AG09309 (cell line): ENCODE data around the gene GPR160.

Experiments
- DNase-seq: peaks from one replicate; pipeline ENCODE4 v3.0.0-alpha.2; 2010; ENCODE audit warnings: low read depth
- H3K4me3 ChIP-seq: 2 replicates; pipeline ENCODE4 v1.5.1; 2011; ENCODE audit warnings: mild to moderate bottlenecking, low read depth, low read length, moderate library complexity; ENCODE audit not compliant: control insufficient read depth
- CTCF ChIP-seq: IDR thresholded peaks from 2 replicates; pipeline ENCODE4 v1.5.1; 2011; ENCODE audit warnings: mild to moderate bottlenecking, low read depth, low read length, inconsistent platforms; ENCODE audit not compliant: insufficient read depth, control insufficient read depth; ENCODE audit errors: missing control alignments

Gene GPR160

DNA sequence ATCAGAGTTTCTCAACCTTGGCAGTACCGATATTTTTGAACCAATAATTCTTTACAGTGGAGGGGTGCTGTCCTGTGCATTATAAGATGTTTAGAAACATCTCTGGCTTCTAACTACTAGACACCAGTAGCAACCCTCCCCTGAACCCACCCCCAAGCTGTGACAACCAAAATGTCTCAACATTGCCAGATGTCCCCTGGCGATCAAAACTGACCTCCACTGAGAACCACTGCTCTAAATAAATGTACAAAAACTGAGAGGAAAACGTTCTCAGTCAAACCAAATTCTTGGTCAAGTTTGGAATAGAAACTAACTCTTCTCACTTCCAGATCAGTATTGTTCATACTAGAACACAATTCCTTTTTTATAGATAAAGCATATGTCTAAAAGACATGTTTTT is 58.5 kb downstream of the GPR160 start:
- DNase-seq: no peak
- no peak overlapping the region for H3K4me3 ChIP-seq
- no peak for TF ChIP-seq CTCF

- no peak overlapping the region for H3K4me3 ChIP-seq
- no peak for DNase-seq
- TF ChIP-seq CTCF: no peak
Measured at GRCh38 chr3:170098753-170099152, 61.0 kb downstream of the GPR160 start.

DNA sequence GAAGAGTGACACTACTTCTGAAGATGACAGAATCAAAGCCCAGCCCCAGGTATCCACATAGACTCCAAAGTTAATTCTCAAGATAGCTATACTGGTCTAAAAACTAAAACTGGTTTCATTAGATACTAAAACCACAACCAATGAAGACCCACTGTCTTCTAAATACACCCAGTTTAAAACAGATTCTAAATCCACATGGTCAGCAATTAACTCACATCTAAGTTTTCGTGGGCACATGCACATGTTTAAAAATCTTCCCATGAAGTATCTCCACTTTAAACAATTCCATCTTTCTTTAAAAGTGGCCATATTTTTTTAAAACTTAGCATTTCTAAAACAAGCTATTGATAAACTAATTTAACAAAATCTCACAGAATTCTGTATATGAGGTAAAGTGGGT is 63.1 kb downstream of the GPR160 start:
- H3K4me3 ChIP-seq: no peak overlapping the region
- DNase-seq: no peak
- no peak for TF ChIP-seq CTCF

DNA sequence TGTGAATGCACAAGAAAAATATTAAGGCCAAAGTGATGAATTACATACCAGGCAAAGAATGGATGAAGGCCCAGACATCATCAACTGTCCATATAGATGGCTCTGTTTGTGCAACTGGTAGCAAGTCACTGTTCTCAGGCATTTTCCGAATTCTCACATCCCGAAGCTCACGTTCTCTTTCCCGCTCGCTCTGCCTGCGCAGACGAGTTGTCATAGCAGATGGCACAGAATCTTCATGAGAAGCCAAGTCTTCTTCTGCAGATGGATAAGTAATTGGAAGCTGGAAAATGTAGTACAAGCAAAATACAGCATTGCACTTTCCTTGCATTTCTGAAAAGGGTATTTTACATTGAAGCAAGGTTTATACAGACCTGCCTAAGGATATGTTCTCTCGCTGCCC is 64.6 kb downstream of the GPR160 start:
- no peak for TF ChIP-seq CTCF
- no peak for DNase-seq
- no peak overlapping the region for H3K4me3 ChIP-seq

DNA sequence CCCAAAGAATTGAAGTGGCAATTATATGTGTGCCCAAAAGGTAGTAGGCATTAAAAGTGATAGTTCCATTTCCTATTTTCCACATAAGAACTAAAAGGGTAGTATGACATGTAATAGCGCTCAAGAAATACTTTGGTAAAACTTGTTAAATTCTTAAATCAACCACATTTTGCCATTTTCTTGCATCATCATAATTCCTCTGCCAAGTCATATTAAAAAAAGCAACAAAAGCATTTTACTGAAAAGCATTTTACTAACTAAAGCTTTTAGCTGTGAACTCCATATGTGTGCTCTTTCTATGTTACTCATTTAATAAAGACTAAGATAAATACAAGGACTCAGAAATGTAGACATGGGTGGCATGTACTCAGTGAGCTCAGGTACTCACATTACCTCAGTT is 70.1 kb downstream of the GPR160 start:
- TF ChIP-seq CTCF: no peak
- peak; percentile 27 for DNase-seq

GRCh38 chr3:170108955-170109354 is 71.2 kb downstream of the GPR160 start:
- TF ChIP-seq CTCF: no peak
- H3K4me3 ChIP-seq: no peak overlapping the region
- DNase-seq: no peak

More for the DNA sequence above, 70.1 kb downstream of the GPR160 start:
- no peak overlapping the region for H3K4me3 ChIP-seq
